ENCODE data around the gene CYP2W1.

The CYP2W1 gene

GRCh38 chr7:978416-979091, 4.4 kb upstream of the CYP2W1 start:
- TF ChIP-seq ZNF768 (tag by site-specific recombination; IDR thresholded peaks at IDR 0.05), result no peak
- TF ChIP-seq ZNF423 (tag by site-specific recombination; IDR thresholded peaks at IDR 0.05), result no peak
- no peak for TF ChIP-seq YY1 (tag by site-specific recombination; IDR thresholded peaks at IDR 0.05)
- TF ChIP-seq TSHZ1 (tag by site-specific recombination; IDR thresholded peaks at IDR 0.05; ENCODE audit: borderline replicate concordance), result no peak
- no peak for TF ChIP-seq ZFP41 (tag by site-specific recombination; IDR thresholded peaks at IDR 0.05; ENCODE audit: borderline replicate concordance)
- no peak for TF ChIP-seq ZSCAN30 (tag by site-specific recombination; IDR thresholded peaks at IDR 0.05)
- no peak for TF ChIP-seq ZNF677 (tag by site-specific recombination; IDR thresholded peaks at IDR 0.05)
- no peak for TF ChIP-seq ZNF169 (tag by site-specific recombination; IDR thresholded peaks at IDR 0.05)
- H3K4me3 ChIP-seq (ENCODE audit: low read depth, low read length), result no peak overlapping the region
- ChIA-PET CTCF (interaction anchor here (1.2 to 1.8 kb wide), 3 partner anchors 15 to 87 kb away, joined by 3 to 9 read pairs (median 8); no protein-coding TSS in a partner anchor), POLR2A (no interaction called here)
- H3K4me1 ChIP-seq (ENCODE audit: control insufficient read depth, insufficient read depth, low read length), result no peaks in the 10 kb centered on the region
- H3K9me3 ChIP-seq (ENCODE audit: control insufficient read depth, insufficient read depth, low read depth, low read length), result no peaks in the 10 kb centered on the region
- H3K36me3 ChIP-seq (ENCODE audit: control insufficient read depth in 2 of 2, insufficient read depth in 1 of 2, low read length in 2 of 2), result peaks cover 0 to under 1% of the 10 kb centered on the region in 2 experiments; a peak in 1 of 3 replicates
- H3K27ac ChIP-seq (ENCODE audit: extremely low read depth, low read depth, low read length), result no peak overlapping the region

- CTCF ChIA-PET, result interaction anchor here (1.2 to 1.8 kb wide), 3 partner anchors 14 to 87 kb away, joined by 3 to 9 read pairs (median 8); no protein-coding TSS in a partner anchor
- H3K9me3 ChIP-seq (ENCODE audit: control insufficient read depth, insufficient read depth, low read depth, low read length), result no peaks in the 10 kb centered on the region
- TF ChIP-seq ZBTB6 (tag by site-specific recombination; IDR thresholded peaks at IDR 0.05), result no peak
- H3K27ac ChIP-seq (ENCODE audit: extremely low read depth, low read depth, low read length), result no peak overlapping the region
- POLR2A ChIA-PET, result no interaction called here
- no peak overlapping the region for H3K4me3 ChIP-seq (ENCODE audit: low read depth, low read length)
- H3K36me3 ChIP-seq (ENCODE audit: control insufficient read depth in 2 of 2, insufficient read depth in 1 of 2, low read length in 2 of 2), result no peaks in the 10 kb centered on the region
- no peaks in the 10 kb centered on the region for H3K4me1 ChIP-seq (ENCODE audit: control insufficient read depth, insufficient read depth, low read length)
Observed at GRCh38 chr7:979151-979550, 3.8 kb upstream of the CYP2W1 start.

- no peaks in the 10 kb centered on the region for H3K36me3 ChIP-seq (ENCODE audit: control insufficient read depth in 2 of 2, insufficient read depth in 1 of 2, low read length in 2 of 2)
- no peaks in the 10 kb centered on the region for H3K9me3 ChIP-seq (ENCODE audit: control insufficient read depth, insufficient read depth, low read depth, low read length)
- no peak overlapping the region for H3K27ac ChIP-seq (ENCODE audit: extremely low read depth, low read depth, low read length)
- H3K4me1 ChIP-seq (ENCODE audit: control insufficient read depth, insufficient read depth, low read length), result no peaks in the 10 kb centered on the region
- CTCF ChIA-PET, result no interaction called here
- POLR2A ChIA-PET, result no interaction called here
- H3K4me3 ChIP-seq (ENCODE audit: low read depth, low read length), result no peak overlapping the region
- TF ChIP-seq ZBTB7A (tag by site-specific recombination; IDR thresholded peaks at IDR 0.05; ENCODE audit: low read depth), result no peak
- TF ChIP-seq TCF7L2 (IDR thresholded peaks at IDR 0.05; ENCODE audit: borderline replicate concordance, low read depth, low read length), result no peak
- TF ChIP-seq ZNF416 (tag by site-specific recombination; IDR thresholded peaks at IDR 0.05), result no peak
- no peak for TF ChIP-seq ZNF266 (tag by site-specific recombination; IDR thresholded peaks at IDR 0.05; ENCODE audit: low read depth)
- TF ChIP-seq HIC1 (tag by site-specific recombination; IDR thresholded peaks at IDR 0.05), result no peak
- no peak for TF ChIP-seq KLF16 (tag by site-specific recombination; IDR thresholded peaks at IDR 0.05)
- no peak for TF ChIP-seq ZNF549 (tag by site-specific recombination; IDR thresholded peaks at IDR 0.05)
- no peak for TF ChIP-seq REST (tag by site-specific recombination; IDR thresholded peaks at IDR 0.05)
- TF ChIP-seq KLF8 (tag by site-specific recombination; IDR thresholded peaks at IDR 0.05), result no peak
- no peak for TF ChIP-seq ZNF560 (tag by site-specific recombination; IDR thresholded peaks at IDR 0.05; ENCODE audit: borderline replicate concordance)
Observed at GRCh38 chr7:979886-980571, 3.0 kb upstream of the CYP2W1 start.

Measured in HEK293 (cell line).